GM12878 (cell line): ENCODE measurements around the gene ARF3. TPM values are rescaled to one million over a fixed set of nuclear protein-coding genes. Genes with fewer than 3 reads are reported as not detected.

Experiments
- ATAC-seq: fragments of 200-7000 bp; cut with Tn5 transposase; 3 replicates; pipeline ENCODE4 v1.9.1; 2020; ENCODE audit warnings: mild to moderate bottlenecking, moderate library complexity
- BruUV-seq: library from RNA; stranded (reverse); fragments of 400-500 nt; replicated peaks from 2 replicates; lab custom pipeline; 2021; lab: Mats Ljungman, UMichigan
- CTCF ChIA-PET: fragments of 300-600 bp; sonication (Branson Sonifier 250); formaldehyde crosslinking; extraction: SDS; loops from one replicate; lab custom pipeline; 2021; ENCODE audit warnings: inconsistent platforms; lab: Yijun Ruan, JAX
- POLR2A ChIA-PET: fragments of 350-600 bp; formaldehyde crosslinking; extraction: SDS; loops from one replicate; lab custom pipeline; 2021; ENCODE audit warnings: inconsistent platforms; lab: Charles Lee
- RAD21 ChIA-PET: fragments of 300-600 bp; sonication (Branson Sonifier 250); formaldehyde crosslinking; loops from one replicate; lab custom pipeline; 2023; ENCODE audit warnings: antibody characterized with exemption; ENCODE audit not compliant: unreplicated experiment; lab: Charles Lee
- SMC1A ChIA-PET: fragments of 300-600 bp; sonication (Branson Sonifier 250); formaldehyde crosslinking; loops from one replicate; lab custom pipeline; 2023; ENCODE audit not compliant: unreplicated experiment, uncharacterized antibody; lab: Charles Lee
- DNase-seq: peaks from one replicate; pipeline ENCODE4 v3.0.0-alpha.2; 2011; ENCODE audit warnings: low read depth, low spot score
- FAIRE-seq: peaks from 3 replicates; lab custom pipeline; 2011; peaks lifted over from hg19 to GRCh38; lab: Jason Lieb, UNC
- H2AFZ ChIP-seq: 2 replicates; pipeline ENCODE4 v1.6.0; 2011; ENCODE audit warnings: low read depth, low read length, control low read depth; ENCODE audit not compliant: control insufficient read depth
- H3K27ac ChIP-seq: 2 replicates; pipeline ENCODE4 v1.5.1; 2011; ENCODE audit warnings: control low read depth; ENCODE audit not compliant: control insufficient read depth, insufficient read depth
- H3K27me3 ChIP-seq, 2 experiments: replicated peaks in 1 of 2; 2 replicates each; pipeline versions ENCODE4 v1.6.0 to v1.6.1; 2011; ENCODE audit warnings: low read length in 1 of 2; ENCODE audit not compliant: control insufficient read depth in 2 of 2, insufficient read depth in 2 of 2
- H3K36me3 ChIP-seq, 2 experiments: 2 replicates each; pipeline ENCODE4 v1.5.1; 2011; ENCODE audit warnings: low read length in 1 of 2; ENCODE audit not compliant: control insufficient read depth in 2 of 2, insufficient read depth in 2 of 2
- H3K4me1 ChIP-seq: 2 replicates; pipeline ENCODE4 v1.6.1; 2011; ENCODE audit warnings: mild to moderate bottlenecking, low read length, moderate library complexity, mixed read lengths; ENCODE audit not compliant: control insufficient read depth, insufficient read depth
- H3K4me2 ChIP-seq: 2 replicates; pipeline ENCODE4 v1.6.0; 2011; ENCODE audit warnings: control low read depth; ENCODE audit not compliant: control insufficient read depth, insufficient read depth
- H3K4me3 ChIP-seq: fragments of 200-600 bp; sonication (generic); 2 replicates; pipeline ENCODE4 v1.5.1; 2016
- H3K79me2 ChIP-seq: 2 replicates; pipeline ENCODE4 v1.6.0; 2011; ENCODE audit warnings: low read length; ENCODE audit not compliant: control insufficient read depth, insufficient read depth
- H3K9ac ChIP-seq: 2 replicates; pipeline ENCODE4 v1.8.0; 2011; ENCODE audit warnings: low read length, control low read depth, mixed read lengths; ENCODE audit not compliant: control insufficient read depth, insufficient read depth
- H3K9me3 ChIP-seq: replicated peaks from 3 replicates; pipeline ENCODE4 v1.5.1; 2011; ENCODE audit warnings: mild to moderate bottlenecking, low read length; ENCODE audit not compliant: control insufficient read depth, insufficient read depth
- H4K20me1 ChIP-seq: 2 replicates; pipeline ENCODE4 v1.6.0; 2011; ENCODE audit not compliant: control insufficient read depth, insufficient read depth
- BMI1 ChIP-seq: fragments of 450-650 bp; IDR thresholded peaks from 2 replicates; pipeline ENCODE4 v1.6.1; 2016; ENCODE audit warnings: mild to moderate bottlenecking, moderate library complexity, borderline replicate concordance
- CHD4 ChIP-seq: fragments of 200-600 bp; sonication (generic); IDR thresholded peaks from 2 replicates; pipeline ENCODE4 v1.6.1; 2016; ENCODE audit warnings: mild to moderate bottlenecking
- CREM ChIP-seq: IDR thresholded peaks from 2 replicates; pipeline ENCODE4 v1.6.1; 2014; ENCODE audit warnings: antibody characterized with exemption, low read depth
- DPF2 ChIP-seq: fragments of 450-650 bp; IDR thresholded peaks from 2 replicates; pipeline ENCODE4 v1.6.1; 2017; ENCODE audit warnings: mild to moderate bottlenecking
- FOXK2 ChIP-seq: fragments of 450-650 bp; IDR thresholded peaks from 2 replicates; pipeline ENCODE4 v1.6.1; 2017; ENCODE audit warnings: mild to moderate bottlenecking, moderate library complexity
- FOXM1 ChIP-seq: IDR thresholded peaks from 2 replicates; pipeline ENCODE4 v1.6.1; 2012; ENCODE audit warnings: low read depth, mild to moderate bottlenecking, inconsistent platforms, low read length, moderate library complexity
- HCFC1 ChIP-seq: fragments of 150-350 bp; IDR thresholded peaks from 2 replicates; pipeline ENCODE4 v1.6.1; 2014; ENCODE audit warnings: low read length
- MEF2A ChIP-seq: IDR thresholded peaks from 2 replicates; pipeline ENCODE4 v1.6.1; 2011; ENCODE audit warnings: low read depth, mild to moderate bottlenecking, low read length, moderate library complexity; ENCODE audit not compliant: insufficient read depth
- MTA2 ChIP-seq: fragments of 450-650 bp; IDR thresholded peaks from 2 replicates; pipeline ENCODE4 v1.6.1; 2016; ENCODE audit warnings: low read depth, mild to moderate bottlenecking, moderate library complexity
- MXI1 ChIP-seq: fragments of 150-350 bp; IDR thresholded peaks from 2 replicates; pipeline ENCODE4 v1.6.1; 2011; ENCODE audit warnings: low read depth, mild to moderate bottlenecking, inconsistent platforms, low read length, improper control_type of control experiment
- NFXL1 ChIP-seq: fragments of 450-650 bp; IDR thresholded peaks from 2 replicates; pipeline ENCODE4 v1.6.1; 2017; ENCODE audit warnings: antibody characterized with exemption, mild to moderate bottlenecking, borderline replicate concordance
- NRF1 ChIP-seq: conservative IDR thresholded peaks from 2 replicates; pipeline ENCODE4 v1.6.1; 2011; ENCODE audit warnings: mild to moderate bottlenecking, low read depth, low read length, improper control_type of control experiment
- RCOR1 ChIP-seq: conservative IDR thresholded peaks from 2 replicates; pipeline ENCODE4 v1.6.1; 2012; ENCODE audit warnings: low read depth, low read length, improper control_type of control experiment
- RFX5 ChIP-seq: IDR thresholded peaks from 2 replicates; pipeline ENCODE4 v1.6.1; 2011; ENCODE audit warnings: low read depth, low read length, improper control_type of control experiment
- SIN3A ChIP-seq: IDR thresholded peaks from 2 replicates; pipeline ENCODE4 v1.6.1; 2012; ENCODE audit warnings: low read depth, low read length, improper control_type of control experiment
- SMAD5 ChIP-seq: IDR thresholded peaks from 2 replicates; pipeline ENCODE4 v1.6.1; 2016; ENCODE audit warnings: antibody characterized with exemption, low read depth
- SMARCA5 ChIP-seq: fragments of 450-650 bp; IDR thresholded peaks from 2 replicates; pipeline ENCODE4 v1.6.1; 2017; ENCODE audit warnings: mild to moderate bottlenecking
- SPI1 ChIP-seq: IDR thresholded peaks from 2 replicates; pipeline ENCODE4 v1.6.1; 2011; ENCODE audit warnings: low read depth, mild to moderate bottlenecking, low read length, moderate library complexity, borderline replicate concordance; ENCODE audit not compliant: insufficient read depth
- SRF ChIP-seq, 2 experiments: IDR thresholded peaks; 2 replicates each; pipeline ENCODE4 v1.6.1; 2011; ENCODE audit warnings: low read depth in 2 of 2, low read length in 2 of 2, mild to moderate bottlenecking in 1 of 2, moderate library complexity in 1 of 2
- TARDBP ChIP-seq: IDR thresholded peaks from 2 replicates; pipeline ENCODE4 v1.6.1; 2016; ENCODE audit warnings: borderline replicate concordance
- YY1 ChIP-seq: IDR thresholded peaks from 2 replicates; pipeline ENCODE4 v1.6.1; 2011; ENCODE audit warnings: low read depth, mild to moderate bottlenecking, low read length
- ZNF274 ChIP-seq: IDR thresholded peaks from one replicate; pipeline ENCODE4 v1.8.0; 2011; ENCODE audit not compliant: insufficient read length, insufficient read depth
- WGBS: methylation state at CpG from one replicate; pipeline ENCODE4 v1.1.6; 2016; ENCODE audit warnings: low lambda C conversion rate; ENCODE audit not compliant: insufficient replicate concordance, insufficient coverage; ENCODE audit errors: missing lambda C conversion rate; 5-methylcytosine and 5-hydroxymethylcytosine counted together
- in situ Hi-C: fragments of 300-500 bp; cut with MboI; formaldehyde crosslinking; loops from 9 replicates; pipeline ENCODE4 v1.14.3; 2018; ENCODE audit warnings: mixed read lengths
- intact Hi-C: fragments of 100-400 bp; cut with micrococcal nuclease; formaldehyde crosslinking; loops from one replicate; pipeline ENCODE4 v1.14.2; 2022; ENCODE audit not compliant: unreplicated experiment
- polyA plus RNA-seq, 11 experiments: library from polyadenylated mRNA; depleted of rRNA in 4 of 11; unstranded in 6 of 11; stranded (reverse) in 5 of 11; fragments of >200 nt; fragmentation: Nextera tagmentation in 4 of 11; fragmentation: Illumina TruSeq in 1 of 11; extraction: Ambion mirVana in 4 of 11; extraction: Trizol in 1 of 11; gene quantifications; 1 replicate in 1 of 11; 2 replicates in 10 of 11; pipeline versions ENCODE4 v1.2.1 to v1.2.3, GENCODE V29; 2011 to 2016; ENCODE audit warnings: inconsistent platforms in 2 of 11, missing spikeins in 2 of 11, low read depth in 1 of 11
- total RNA-seq, 4 experiments: library from RNA; depleted of rRNA in 3 of 4; stranded (reverse); fragments of >200 nt in 3 of 4; fragmentation: Illumina TruSeq in 1 of 4; extraction: Trizol in 1 of 4; gene quantifications; 2 replicates each; pipeline versions ENCODE4 v1.2.1 to v1.2.3, GENCODE V29; 2013 to 2021
- TF ChIP-seq, protein P1 (sequence below): fragments of 450-650 bp; IDR thresholded peaks from 2 replicates; pipeline ENCODE4 v1.6.1; 2016; ENCODE audit warnings: mild to moderate bottlenecking
- TF ChIP-seq, protein P2 (sequence below), 3 experiments: IDR thresholded peaks in 2 of 3; conservative IDR thresholded peaks in 1 of 3; 2 replicates each; pipeline ENCODE4 v1.5.1; 2011; ENCODE audit warnings: low read depth in 3 of 3, low read length in 3 of 3, mild to moderate bottlenecking in 3 of 3, control low read depth in 2 of 3, moderate library complexity in 2 of 3, inconsistent platforms in 1 of 3, mixed read lengths in 1 of 3; ENCODE audit not compliant: control insufficient read depth in 2 of 3, insufficient read depth in 1 of 3; ENCODE audit errors: extremely low read depth in 1 of 3

Gene ARF3
- total and polyA plus RNA-seq, 10 of the 15 experiments (the other 5 are each of a cell fraction or from before 2014, with no cell fraction given): 8.7 to 263 (median 74.4) TPM

DNA sequence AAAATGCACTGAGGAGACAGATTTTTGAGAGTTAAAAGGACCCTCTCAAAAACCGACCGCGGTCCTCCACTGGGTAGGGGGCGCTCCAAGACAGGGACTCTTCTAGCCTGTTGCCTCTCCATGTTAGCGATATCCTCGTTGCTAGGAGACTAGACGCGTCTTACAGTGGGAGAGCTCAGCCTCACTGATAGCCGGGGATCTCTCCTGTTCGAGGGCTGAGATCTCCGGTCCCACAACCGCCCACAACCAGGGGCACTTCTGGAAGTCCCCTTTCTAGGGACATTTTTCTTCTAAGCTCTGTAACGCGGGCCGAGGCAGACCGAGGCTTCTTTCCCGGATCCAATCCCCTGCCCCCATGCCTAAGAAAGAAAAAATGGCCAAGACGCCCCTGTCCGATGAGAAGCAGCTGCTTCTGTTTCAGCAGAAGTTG is 53.3 kb downstream of the ARF3 start:
- no peaks in the 10 kb centered on the region; a peak in 1 of 4 replicates for H3K27me3 ChIP-seq
- peak; percentile 97 for ATAC-seq
- FAIRE-seq: peak; percentile 92
- no peak overlapping the region for H3K9ac ChIP-seq
- H3K4me2 ChIP-seq: peak overlapping the region; percentile 75
- ChIA-PET POLR2A (interaction anchor here (0.6 to 5.5 kb wide), 4 partner anchors 22 to 53 kb away, joined by 3 to 36 read pairs (median 5); partner anchors contain the start of genes ARF3, FKBP11 and RND1), CTCF (interaction anchor here (0.6 to 7.0 kb wide), 34 partner anchors 9 to 292 kb away, joined by 3 to 112 read pairs (median 6); partner anchors contain the start of genes DDX23, FKBP11, RND1 and WNT1), SMC1A (interaction anchor here (0.6 to 4.5 kb wide), 12 partner anchors 14 to 658 kb away, joined by 3 to 20 read pairs (median 4); partner anchors contain the start of genes DDX23 and RND1), RAD21 (interaction anchor here (2.3 to 6.3 kb wide), 3 partner anchors 13 to 84 kb away, joined by 8 to 49 read pairs (median 12); partner anchors contain the start of gene DDX23)
- H3K4me3 ChIP-seq: peak overlapping the region; percentile 40; the same call in 1 of the 2 replicates
- no peaks in the 10 kb centered on the region for H4K20me1 ChIP-seq
- no peaks in the 10 kb centered on the region for H3K36me3 ChIP-seq
- intact Hi-C loops (loop anchor here (5.0 kb wide), 1 partner anchor 93 kb away; the partner anchor contains the start of gene DDN), in situ Hi-C loops (no loop called here)
- H3K27ac ChIP-seq: no peak overlapping the region
- BruUV-seq: no TSS peak
- peak; percentile 20 for DNase-seq
- WGBS: 3% methylated on average over 19 of the region's 19 CpGs
- peaks cover 8% of the 10 kb centered on the region; the same call in 1 of the 2 replicates for H3K4me1 ChIP-seq
- H3K79me2 ChIP-seq: no peaks in the 10 kb centered on the region
- no peaks in the 10 kb centered on the region for H3K9me3 ChIP-seq
- H2AFZ ChIP-seq: peak overlapping the region; percentile 64
- TF ChIP-seq MTA2 (no peak), ZNF274 (no peak), SRF (IDR thresholded peaks at IDR 0.05; ENCODE audit: low read depth in 2 of 2, low read length in 2 of 2) (no peak), FOXM1 (no peak), HCFC1 (peak; percentile 58), MXI1 (peak; percentile 89), DPF2 (no peak), SMARCA5 (0 out of 2 replicates have a peak, but pooled peaks have one; percentile 27), RCOR1 (no peak), MEF2A (no peak), SPI1 (no peak), NRF1 (no peak), CHD4 (no peak), CREM (no peak), TARDBP (no peak), BMI1 (peak; percentile 95), RFX5 (no peak), YY1 (peak; percentile 78; the same call in 1 of the 2 replicates), FOXK2 (no peak), SIN3A (peak; percentile 92), SMAD5 (no peak), NFXL1 (no peak)
- TF ChIP-seq, protein P1, sequence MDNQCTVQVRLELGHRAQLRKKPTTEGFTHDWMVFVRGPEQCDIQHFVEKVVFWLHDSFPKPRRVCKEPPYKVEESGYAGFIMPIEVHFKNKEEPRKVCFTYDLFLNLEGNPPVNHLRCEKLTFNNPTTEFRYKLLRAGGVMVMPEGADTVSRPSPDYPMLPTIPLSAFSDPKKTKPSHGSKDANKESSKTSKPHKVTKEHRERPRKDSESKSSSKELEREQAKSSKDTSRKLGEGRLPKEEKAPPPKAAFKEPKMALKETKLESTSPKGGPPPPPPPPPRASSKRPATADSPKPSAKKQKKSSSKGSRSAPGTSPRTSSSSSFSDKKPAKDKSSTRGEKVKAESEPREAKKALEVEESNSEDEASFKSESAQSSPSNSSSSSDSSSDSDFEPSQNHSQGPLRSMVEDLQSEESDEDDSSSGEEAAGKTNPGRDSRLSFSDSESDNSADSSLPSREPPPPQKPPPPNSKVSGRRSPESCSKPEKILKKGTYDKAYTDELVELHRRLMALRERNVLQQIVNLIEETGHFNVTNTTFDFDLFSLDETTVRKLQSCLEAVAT: 0 out of 2 replicates have a peak, but pooled peaks have one; percentile 20
- TF ChIP-seq, protein P2, sequence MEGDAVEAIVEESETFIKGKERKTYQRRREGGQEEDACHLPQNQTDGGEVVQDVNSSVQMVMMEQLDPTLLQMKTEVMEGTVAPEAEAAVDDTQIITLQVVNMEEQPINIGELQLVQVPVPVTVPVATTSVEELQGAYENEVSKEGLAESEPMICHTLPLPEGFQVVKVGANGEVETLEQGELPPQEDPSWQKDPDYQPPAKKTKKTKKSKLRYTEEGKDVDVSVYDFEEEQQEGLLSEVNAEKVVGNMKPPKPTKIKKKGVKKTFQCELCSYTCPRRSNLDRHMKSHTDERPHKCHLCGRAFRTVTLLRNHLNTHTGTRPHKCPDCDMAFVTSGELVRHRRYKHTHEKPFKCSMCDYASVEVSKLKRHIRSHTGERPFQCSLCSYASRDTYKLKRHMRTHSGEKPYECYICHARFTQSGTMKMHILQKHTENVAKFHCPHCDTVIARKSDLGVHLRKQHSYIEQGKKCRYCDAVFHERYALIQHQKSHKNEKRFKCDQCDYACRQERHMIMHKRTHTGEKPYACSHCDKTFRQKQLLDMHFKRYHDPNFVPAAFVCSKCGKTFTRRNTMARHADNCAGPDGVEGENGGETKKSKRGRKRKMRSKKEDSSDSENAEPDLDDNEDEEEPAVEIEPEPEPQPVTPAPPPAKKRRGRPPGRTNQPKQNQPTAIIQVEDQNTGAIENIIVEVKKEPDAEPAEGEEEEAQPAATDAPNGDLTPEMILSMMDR (IDR thresholded peaks at IDR 0.05 in 2 of 3, conservative IDR thresholded peaks at IDR 0.05 in 1 of 3; ENCODE audit: control insufficient read depth in 2 of 3, extremely low read depth in 1 of 3, insufficient read depth in 1 of 3, low read depth in 3 of 3, low read length in 3 of 3): peak; percentile 66 to 81 (median 75)
